Measurements from ENCODE around the gene CA14.

GRCh38 chr1:150243003-150243402 is 14.6 kb upstream of the CA14 start:
- TF ChIP-seq EZH2phosphoT487 (IDR thresholded peaks at IDR 0.05; ENCODE audit: low read length): no peak
- no peak for TF ChIP-seq CTCF (IDR thresholded peaks at IDR 0.05; ENCODE audit: low read length)
